H1 (cell line): ENCODE data around the gene NDUFS8. TPM values are rescaled to one million over a fixed set of nuclear protein-coding genes. Genes with fewer than 3 reads are reported as not detected.
"Not testable (repeated sequence)": the region's sequence is repeated elsewhere in the genome, so short reads cannot be mapped to it uniquely, and the experiment has no call there.

Experiments used
- CTCF ChIA-PET: fragments of 300-600 bp; sonication (Branson Sonifier 250); formaldehyde crosslinking; loops from one replicate; lab custom pipeline; 2021; ENCODE audit not compliant: partially characterized antibody; lab: Charles Lee
- POLR2A ChIA-PET: fragments of 300-600 bp; sonication (Branson Sonifier 250); formaldehyde crosslinking; loops from one replicate; lab custom pipeline; 2021; ENCODE audit warnings: inconsistent platforms; ENCODE audit not compliant: partially characterized antibody; lab: Charles Lee
- DNase-seq, 2 experiments: peaks; one replicate each; pipeline versions ENCODE4 v3.0.0 to v3.0.0-alpha.2; 2010 to 2022; ENCODE audit warnings: low spot score in 2 of 2, low read depth in 1 of 2, mixed read lengths in 1 of 2
- FAIRE-seq: peaks from 2 replicates; lab custom pipeline; 2011; peaks lifted over from hg19 to GRCh38; lab: Jason Lieb, UNC
- H2AFZ ChIP-seq: 2 replicates; pipeline ENCODE4 v1.8.1; 2012; ENCODE audit warnings: low read length, inconsistent platforms
- H2AK5ac ChIP-seq: 2 replicates; pipeline ENCODE4 v1.6.1; 2013; ENCODE audit warnings: low read depth, low read length
- H2BK120ac ChIP-seq: replicated peaks from 2 replicates; pipeline ENCODE3; 2013; ENCODE audit warnings: low read depth, low read length, inconsistent platforms
- H2BK12ac ChIP-seq: 2 replicates; pipeline ENCODE4 v1.6.1; 2013; ENCODE audit warnings: low read depth, low read length
- H2BK15ac ChIP-seq: 2 replicates; pipeline ENCODE4 v1.6.1; 2013; ENCODE audit warnings: low read length
- H2BK20ac ChIP-seq: 2 replicates; pipeline ENCODE4 v1.6.1; 2013; ENCODE audit warnings: low read length
- H2BK5ac ChIP-seq: 2 replicates; pipeline ENCODE4 v1.6.1; 2013; ENCODE audit warnings: low read depth, low read length
- H3K14ac ChIP-seq: 2 replicates; pipeline ENCODE4 v1.6.1; 2013; ENCODE audit warnings: inconsistent platforms; ENCODE audit not compliant: insufficient read length
- H3K18ac ChIP-seq: 2 replicates; pipeline ENCODE4 v1.6.1; 2013; ENCODE audit warnings: low read length; ENCODE audit errors: extremely low read depth
- H3K23ac ChIP-seq: 2 replicates; pipeline ENCODE4 v1.6.1; 2013; ENCODE audit warnings: inconsistent platforms; ENCODE audit not compliant: insufficient read length
- H3K23me2 ChIP-seq: 2 replicates; pipeline ENCODE4 v1.6.1; 2013; ENCODE audit warnings: low read depth, low read length
- H3K27ac ChIP-seq: 2 replicates; pipeline ENCODE4 v1.6.1; 2011; ENCODE audit warnings: low read depth, low read length, inconsistent platforms
- H3K27me3 ChIP-seq, 4 experiments: replicated peaks in 1 of 4; 1 replicate in 1 of 4; 2 replicates in 3 of 4; pipeline versions ENCODE4 v1.6.1 to v1.8.1; 2011 to 2013; ENCODE audit warnings: low read length in 3 of 4, mild to moderate bottlenecking in 3 of 4, inconsistent platforms in 2 of 4, mixed read lengths in 2 of 4, moderate library complexity in 1 of 4; ENCODE audit not compliant: control insufficient read depth in 3 of 4, insufficient read depth in 3 of 4; ENCODE audit errors: extremely low read depth in 1 of 4
- H3K36me3 ChIP-seq, 4 experiments: 2 replicates each; pipeline versions ENCODE4 v1.6.1 to v1.8.1; 2011 to 2013; ENCODE audit warnings: mild to moderate bottlenecking in 4 of 4, low read length in 3 of 4, moderate library complexity in 2 of 4, control low read depth in 1 of 4, inconsistent platforms in 1 of 4; ENCODE audit not compliant: insufficient read depth in 4 of 4, control insufficient read depth in 2 of 4
- H3K4ac ChIP-seq: replicated peaks from 2 replicates; pipeline ENCODE3; 2013; ENCODE audit warnings: low read length, low read depth, mixed read lengths, inconsistent platforms; ENCODE audit not compliant: insufficient read length
- H3K4me1 ChIP-seq, 4 experiments: replicated peaks in 1 of 4; 1 replicate in 1 of 4; 2 replicates in 3 of 4; pipeline versions ENCODE4 v1.6.1 to v1.8.1; 2011 to 2013; ENCODE audit warnings: low read length in 3 of 4, inconsistent platforms in 2 of 4, mixed read lengths in 1 of 4; ENCODE audit not compliant: insufficient read depth in 4 of 4, control insufficient read depth in 3 of 4
- H3K4me2 ChIP-seq, 2 experiments: 2 replicates each; pipeline versions ENCODE4 v1.6.1 to v1.8.1; 2011 to 2013; ENCODE audit warnings: low read depth in 2 of 2, low read length in 2 of 2, control low read depth in 1 of 2, inconsistent platforms in 1 of 2, mild to moderate bottlenecking in 1 of 2; ENCODE audit not compliant: insufficient read depth in 1 of 2
- H3K4me3 ChIP-seq, 4 experiments: fragments of 200-600, 300-600 bp in 1 of 4; sonication (generic), shearing (Covaris generic), sonication (Bioruptor Twin) in 1 of 4; 2 replicates each; pipeline versions ENCODE4 v1.5.1 to v1.8.1; 2011 to 2016; ENCODE audit warnings: low read length in 4 of 4, low read depth in 3 of 4, control low read depth in 2 of 4, inconsistent platforms in 2 of 4, mild to moderate bottlenecking in 2 of 4, mixed read lengths in 1 of 4, moderate library complexity in 1 of 4; ENCODE audit not compliant: insufficient read depth in 2 of 4; ENCODE audit errors: extremely low read depth in 1 of 4
- H3K56ac ChIP-seq: replicated peaks from 2 replicates; pipeline ENCODE3; 2013; ENCODE audit warnings: low read depth, mild to moderate bottlenecking, mixed read lengths, low read length, inconsistent platforms; ENCODE audit not compliant: insufficient read length
- H3K79me1 ChIP-seq: 2 replicates; pipeline ENCODE4 v1.6.1; 2013; ENCODE audit warnings: low read depth, low read length, control low read depth
- H3K79me2 ChIP-seq, 2 experiments: 2 replicates each; pipeline versions ENCODE4 v1.6.1 to v1.8.1; 2012 to 2013; ENCODE audit warnings: low read length in 2 of 2, mild to moderate bottlenecking in 2 of 2, inconsistent platforms in 1 of 2; ENCODE audit not compliant: insufficient read depth in 2 of 2, control insufficient read depth in 1 of 2
- H3K9ac ChIP-seq, 4 experiments: replicated peaks in 1 of 4; 1 replicate in 1 of 4; 2 replicates in 3 of 4; pipeline versions ENCODE4 v1.6.1 to v1.8.1; 2011 to 2013; ENCODE audit warnings: low read depth in 3 of 4, low read length in 3 of 4, control low read depth in 2 of 4, mild to moderate bottlenecking in 2 of 4, moderate library complexity in 2 of 4, inconsistent platforms in 1 of 4; ENCODE audit errors: extremely low read depth in 1 of 4
- H3K9me3 ChIP-seq, 2 experiments: 2 replicates each; pipeline versions ENCODE4 v1.6.1 to v1.8.1; 2012 to 2013; ENCODE audit warnings: mild to moderate bottlenecking in 2 of 2, moderate library complexity in 2 of 2, control low read depth in 1 of 2, inconsistent platforms in 1 of 2, low read depth in 1 of 2, low read length in 1 of 2, mixed read lengths in 1 of 2; ENCODE audit not compliant: insufficient read depth in 2 of 2
- H4K20me1 ChIP-seq, 2 experiments: replicated peaks in 1 of 2; 2 replicates each; pipeline versions ENCODE3 to v1.8.1; 2011 to 2013; ENCODE audit warnings: inconsistent platforms in 2 of 2, low read length in 2 of 2, mild to moderate bottlenecking in 1 of 2; ENCODE audit not compliant: insufficient read depth in 2 of 2, control insufficient read depth in 1 of 2
- H4K5ac ChIP-seq: 2 replicates; pipeline ENCODE4 v1.6.1; 2013; ENCODE audit warnings: low read length, low read depth, mixed read lengths, inconsistent platforms; ENCODE audit not compliant: insufficient read length
- H4K8ac ChIP-seq: 2 replicates; pipeline ENCODE4 v1.8.0; 2013; ENCODE audit warnings: mild to moderate bottlenecking, moderate library complexity, low read length, inconsistent platforms; ENCODE audit not compliant: insufficient read depth; ENCODE audit errors: extremely low read depth
- H4K91ac ChIP-seq: replicated peaks from 2 replicates; pipeline ENCODE3; 2013; ENCODE audit warnings: low read length, mixed read lengths, inconsistent platforms; ENCODE audit not compliant: insufficient read length
- WGBS, 2 experiments: shearing (Covaris generic) in 1 of 2; methylation state at CpG; one replicate each; pipeline versions ENCODE4 v1.1.6 to v1.1.7; 2013 to 2015; ENCODE audit warnings: low lambda C conversion rate in 2 of 2, mixed read lengths in 2 of 2, inconsistent platforms in 1 of 2, low coverage in 1 of 2, missing lambda C conversion rate in 1 of 2; ENCODE audit not compliant: insufficient replicate concordance in 2 of 2, insufficient coverage in 1 of 2, insufficient read length in 1 of 2; ENCODE audit errors: extremely low coverage in 1 of 2, missing lambda C conversion rate in 1 of 2; 5-methylcytosine and 5-hydroxymethylcytosine counted together
- polyA plus RNA-seq, 7 experiments: library from polyadenylated mRNA; depleted of rRNA in 3 of 7; stranded (reverse) in 5 of 7; unstranded in 2 of 7; fragments of >200 nt in 5 of 7; fragments of 200-250 nt in 2 of 7; gene quantifications; 1 replicate in 5 of 7; 2 replicates in 1 of 7; 4 replicates in 1 of 7; pipeline versions ENCODE4 v1.2.1 to v1.2.3, GENCODE V29; 2011 to 2013; ENCODE audit warnings: missing spikeins in 2 of 7, mixed read lengths in 2 of 7
- total RNA-seq: library from RNA; stranded (reverse); fragmentation: NEBNext Ultra II Directional; extraction: Animal tissue kit (Norgen Biotek cat#: 25700); gene quantifications from 2 replicates; pipeline ENCODE4 v1.2.1, GENCODE V29; 2021

The NDUFS8 gene
- total and polyA plus RNA-seq, 2 of the 8 experiments (the other 6 are each of a cell fraction or from before 2014, with no cell fraction given), result 182 to 291 TPM

- DNase-seq, H4K20me1 ChIP-seq, POLR2A ChIA-PET, H3K18ac ChIP-seq, H3K36me3 ChIP-seq, H3K4me1 ChIP-seq, H3K27ac ChIP-seq, H2BK15ac ChIP-seq, H2BK120ac ChIP-seq, H2AFZ ChIP-seq, H3K9ac ChIP-seq, H3K27me3 ChIP-seq, H2BK12ac ChIP-seq, H3K79me2 ChIP-seq, H4K5ac ChIP-seq, H2BK5ac ChIP-seq, H3K4me3 ChIP-seq, H3K23me2 ChIP-seq, H3K14ac ChIP-seq, H3K23ac ChIP-seq, CTCF ChIA-PET, H3K9me3 ChIP-seq, H3K4ac ChIP-seq, H2AK5ac ChIP-seq, H3K4me2 ChIP-seq, H4K8ac ChIP-seq, H4K91ac ChIP-seq, FAIRE-seq, H2BK20ac ChIP-seq, H3K79me1 ChIP-seq, H3K56ac ChIP-seq: not testable (repeated sequence)
- WGBS, 2 experiments, result 93% methylated on average over 6 of the region's 6 CpGs; no CpG with 5 or more reads in 1 of the 2 experiments
Measured at GRCh38 chr11:67985302-67985701, 45.2 kb upstream of the NDUFS8 start.
